ENCODE measurements around the gene KCNC2.

KCNC2 gene

DNA sequence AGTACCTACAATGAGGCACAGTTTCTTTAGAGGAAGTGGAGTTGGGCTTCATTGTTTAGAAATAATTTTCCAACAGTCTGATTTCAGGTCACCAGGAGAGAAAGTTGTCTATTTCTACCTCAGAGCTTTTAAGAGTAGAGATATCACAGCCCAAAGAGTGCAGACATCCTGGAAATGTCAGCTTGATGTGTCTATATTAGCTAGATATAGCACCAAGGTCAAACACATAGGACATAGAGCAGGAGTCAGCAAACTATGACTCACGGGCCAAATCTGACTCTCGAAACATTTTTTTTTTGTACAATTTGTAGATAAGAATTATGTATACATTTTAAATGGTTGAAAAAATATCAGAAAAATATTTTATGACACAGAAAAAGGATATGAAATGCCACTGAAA lies 53.7 kb downstream of the KCNC2 start:
- H3K9me3 ChIP-seq (ENCODE audit: control insufficient read depth, insufficient read depth, low read length), result no peaks in the 10 kb centered on the region
- no peaks in the 10 kb centered on the region for H3K4me1 ChIP-seq (ENCODE audit: control insufficient read depth, low read length)
- H3K4me3 ChIP-seq (ENCODE audit: low read length), result no peak overlapping the region
- TF ChIP-seq, protein P1, sequence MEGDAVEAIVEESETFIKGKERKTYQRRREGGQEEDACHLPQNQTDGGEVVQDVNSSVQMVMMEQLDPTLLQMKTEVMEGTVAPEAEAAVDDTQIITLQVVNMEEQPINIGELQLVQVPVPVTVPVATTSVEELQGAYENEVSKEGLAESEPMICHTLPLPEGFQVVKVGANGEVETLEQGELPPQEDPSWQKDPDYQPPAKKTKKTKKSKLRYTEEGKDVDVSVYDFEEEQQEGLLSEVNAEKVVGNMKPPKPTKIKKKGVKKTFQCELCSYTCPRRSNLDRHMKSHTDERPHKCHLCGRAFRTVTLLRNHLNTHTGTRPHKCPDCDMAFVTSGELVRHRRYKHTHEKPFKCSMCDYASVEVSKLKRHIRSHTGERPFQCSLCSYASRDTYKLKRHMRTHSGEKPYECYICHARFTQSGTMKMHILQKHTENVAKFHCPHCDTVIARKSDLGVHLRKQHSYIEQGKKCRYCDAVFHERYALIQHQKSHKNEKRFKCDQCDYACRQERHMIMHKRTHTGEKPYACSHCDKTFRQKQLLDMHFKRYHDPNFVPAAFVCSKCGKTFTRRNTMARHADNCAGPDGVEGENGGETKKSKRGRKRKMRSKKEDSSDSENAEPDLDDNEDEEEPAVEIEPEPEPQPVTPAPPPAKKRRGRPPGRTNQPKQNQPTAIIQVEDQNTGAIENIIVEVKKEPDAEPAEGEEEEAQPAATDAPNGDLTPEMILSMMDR (IDR thresholded peaks at IDR 0.05; ENCODE audit: low read depth, low read length, poor library complexity, severe bottlenecking), result no peak
- no peak for TF ChIP-seq EZH2phosphoT487 (IDR thresholded peaks at IDR 0.05; ENCODE audit: borderline replicate concordance, low read length)
- no peak overlapping the region for H3K4me2 ChIP-seq (ENCODE audit: low read length)
- no peaks in the 10 kb centered on the region for H3K9me2 ChIP-seq (replicated peaks; ENCODE audit: control insufficient read depth, low read length)
- no peaks in the 10 kb centered on the region for H3K79me2 ChIP-seq (ENCODE audit: control insufficient read depth, low read length)
- no peaks in the 10 kb centered on the region for H3F3A ChIP-seq (ENCODE audit: control insufficient read depth, insufficient read depth)
- no peak overlapping the region for H3K27ac ChIP-seq (ENCODE audit: low read depth, low read length)
- no peaks in the 10 kb centered on the region for H3K36me3 ChIP-seq (ENCODE audit: control insufficient read depth, low read length)
- H4K20me1 ChIP-seq (ENCODE audit: control insufficient read depth, insufficient read depth, low read depth, low read length), result no peaks in the 10 kb centered on the region
- no peaks in the 10 kb centered on the region for H3K27me3 ChIP-seq (ENCODE audit: control insufficient read depth, low read length)

DNA sequence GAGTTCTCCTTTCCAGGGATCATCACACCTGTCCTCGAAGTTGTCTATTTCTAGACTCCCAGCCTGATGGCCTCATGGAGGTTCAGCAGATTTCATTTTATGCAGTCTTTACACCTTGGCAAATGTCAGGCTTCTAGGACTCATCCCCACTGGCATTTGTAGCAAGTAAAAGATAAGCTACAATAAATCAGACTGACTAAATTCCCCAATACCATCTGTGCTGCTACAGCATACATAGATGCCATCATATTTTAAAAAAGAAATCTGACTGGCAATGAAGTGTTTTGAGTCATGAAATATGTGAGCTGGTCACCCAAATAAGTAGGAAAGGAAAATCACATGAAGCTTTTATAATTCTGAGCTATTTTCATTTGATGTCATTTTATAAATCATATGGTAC lies 55.3 kb downstream of the KCNC2 start:
- H3K79me2 ChIP-seq (ENCODE audit: control insufficient read depth, low read length), result no peaks in the 10 kb centered on the region
- no peaks in the 10 kb centered on the region for H4K20me1 ChIP-seq (ENCODE audit: control insufficient read depth, insufficient read depth, low read depth, low read length)
- no peak overlapping the region for H3K27ac ChIP-seq (ENCODE audit: low read depth, low read length)

DNA sequence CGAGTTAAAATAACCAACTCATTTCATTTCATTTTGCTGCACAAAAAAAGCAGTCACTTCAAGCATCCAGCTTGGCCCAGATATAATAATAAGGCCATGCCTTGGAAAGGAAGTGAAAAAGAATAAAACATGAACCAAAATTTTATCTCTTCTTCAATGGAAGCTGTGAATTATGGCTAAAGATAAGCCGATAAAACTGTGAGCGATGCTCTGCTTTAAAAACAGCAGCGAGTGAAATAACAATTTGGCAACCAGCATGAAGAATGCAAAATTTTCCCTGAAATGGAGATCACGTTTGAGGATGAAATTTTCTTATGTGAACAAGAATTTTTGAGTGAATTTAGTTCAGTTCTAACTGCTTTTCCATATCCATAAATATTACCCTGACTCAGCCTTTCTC lies 70.4 kb downstream of the KCNC2 start:
- no peaks in the 10 kb centered on the region for H4K20me1 ChIP-seq (ENCODE audit: control insufficient read depth, insufficient read depth, low read depth, low read length)
- no peak for TF ChIP-seq EZH2phosphoT487 (IDR thresholded peaks at IDR 0.05; ENCODE audit: borderline replicate concordance, low read length)
- TF ChIP-seq, protein P1 (IDR thresholded peaks at IDR 0.05; ENCODE audit: low read depth, low read length, poor library complexity, severe bottlenecking), result no peak
- H3K4me2 ChIP-seq (ENCODE audit: low read length), result no peak overlapping the region
- H3K27me3 ChIP-seq (ENCODE audit: control insufficient read depth, low read length), result no peaks in the 10 kb centered on the region
- no peaks in the 10 kb centered on the region for H3K9me2 ChIP-seq (replicated peaks; ENCODE audit: control insufficient read depth, low read length)
- H3K79me2 ChIP-seq (ENCODE audit: control insufficient read depth, low read length), result no peaks in the 10 kb centered on the region
- no peaks in the 10 kb centered on the region for H3K9me3 ChIP-seq (ENCODE audit: control insufficient read depth, insufficient read depth, low read length)
- H3K27ac ChIP-seq (ENCODE audit: low read depth, low read length), result no peak overlapping the region
- H3K36me3 ChIP-seq (ENCODE audit: control insufficient read depth, low read length), result no peaks in the 10 kb centered on the region
- no peaks in the 10 kb centered on the region for H3F3A ChIP-seq (ENCODE audit: control insufficient read depth, insufficient read depth)
- no peaks in the 10 kb centered on the region for H3K4me1 ChIP-seq (ENCODE audit: control insufficient read depth, low read length)
- H3K4me3 ChIP-seq (ENCODE audit: low read length), result no peak overlapping the region

More for the DNA sequence above, 55.3 kb downstream of the KCNC2 start:
- H3K9me2 ChIP-seq (replicated peaks; ENCODE audit: control insufficient read depth, low read length), result no peaks in the 10 kb centered on the region
- no peaks in the 10 kb centered on the region for H3F3A ChIP-seq (ENCODE audit: control insufficient read depth, insufficient read depth)
- no peak overlapping the region for H3K4me2 ChIP-seq (ENCODE audit: low read length)
- H3K4me1 ChIP-seq (ENCODE audit: control insufficient read depth, low read length), result no peaks in the 10 kb centered on the region
- H3K27me3 ChIP-seq (ENCODE audit: control insufficient read depth, low read length), result no peaks in the 10 kb centered on the region
- no peaks in the 10 kb centered on the region for H3K36me3 ChIP-seq (ENCODE audit: control insufficient read depth, low read length)
- no peak overlapping the region for H3K4me3 ChIP-seq (ENCODE audit: low read length)
- TF ChIP-seq EZH2phosphoT487 (IDR thresholded peaks at IDR 0.05; ENCODE audit: borderline replicate concordance, low read length), result no peak
- TF ChIP-seq, protein P1 (IDR thresholded peaks at IDR 0.05; ENCODE audit: low read depth, low read length, poor library complexity, severe bottlenecking), result no peak
- H3K9me3 ChIP-seq (ENCODE audit: control insufficient read depth, insufficient read depth, low read length), result no peaks in the 10 kb centered on the region

DNA sequence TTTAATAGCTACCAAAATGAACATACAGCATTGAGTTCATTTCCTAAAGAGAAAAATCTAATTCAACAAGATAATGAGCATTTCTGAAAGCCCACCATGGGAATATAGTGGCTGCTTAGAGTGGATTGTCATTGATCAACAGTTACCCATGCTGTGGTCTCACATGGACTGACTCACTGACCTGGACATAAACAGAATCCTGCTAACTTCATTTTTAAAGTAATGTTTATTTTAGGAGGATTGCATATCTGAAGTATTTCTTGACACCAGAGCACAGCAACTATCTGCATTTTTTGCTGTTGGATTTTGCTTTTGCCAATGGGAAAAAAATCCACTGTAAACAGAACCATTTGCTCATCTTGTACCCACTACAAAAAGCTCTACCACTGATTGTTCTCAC lies 71.7 kb downstream of the KCNC2 start:
- Histone ChIP-seq H3K79me2 (ENCODE audit: control insufficient read depth, low read length) (no peaks in the 10 kb centered on the region), H3K27me3 (ENCODE audit: control insufficient read depth, low read length) (no peaks in the 10 kb centered on the region), H3K9me2 (replicated peaks; ENCODE audit: control insufficient read depth, low read length) (no peaks in the 10 kb centered on the region), H3K4me2 (ENCODE audit: low read length) (no peak overlapping the region), H3K4me1 (ENCODE audit: control insufficient read depth, low read length) (no peaks in the 10 kb centered on the region), H3K36me3 (ENCODE audit: control insufficient read depth, low read length) (no peaks in the 10 kb centered on the region), H4K20me1 (ENCODE audit: control insufficient read depth, insufficient read depth, low read depth, low read length) (no peaks in the 10 kb centered on the region), H3K4me3 (ENCODE audit: low read length) (no peak overlapping the region), H3K27ac (ENCODE audit: low read depth, low read length) (no peak overlapping the region), H3F3A (ENCODE audit: control insufficient read depth, insufficient read depth) (no peaks in the 10 kb centered on the region), H3K9me3 (ENCODE audit: control insufficient read depth, insufficient read depth, low read length) (no peaks in the 10 kb centered on the region)
- no peak for TF ChIP-seq EZH2phosphoT487 (IDR thresholded peaks at IDR 0.05; ENCODE audit: borderline replicate concordance, low read length)
- TF ChIP-seq, protein P1 (IDR thresholded peaks at IDR 0.05; ENCODE audit: low read depth, low read length, poor library complexity, severe bottlenecking), result no peak
